ENCODE measurements around the gene DOC2B. TPM values are rescaled to one million over a fixed set of nuclear protein-coding genes. Genes with fewer than 3 reads are reported as not detected.

Gene DOC2B
- total RNA-seq, 1 donor, result not detected

GRCh38 chr17:179781-180380 lies 1.6 kb downstream of the DOC2B start:
- TF ChIP-seq CTCF (IDR thresholded peaks at IDR 0.05; ENCODE audit: insufficient read depth, low read length), result no peak
- H3K4me3 ChIP-seq (ENCODE audit: low read depth, low read length), result no peak overlapping the region
- no peak for DNase-seq (ENCODE audit: low read depth)

GRCh38 chr17:179066-179432 lies 2.4 kb downstream of the DOC2B start:
- DNase-seq (ENCODE audit: low read depth), result no peak
- TF ChIP-seq CTCF (IDR thresholded peaks at IDR 0.05; ENCODE audit: insufficient read depth, low read length), result no peak
- H3K4me3 ChIP-seq (ENCODE audit: low read depth, low read length), result no peak overlapping the region

GRCh38 chr17:178292-179065 lies 3.0 kb downstream of the DOC2B start:
- H3K4me3 ChIP-seq (ENCODE audit: low read depth, low read length), result no peak overlapping the region
- TF ChIP-seq CTCF (IDR thresholded peaks at IDR 0.05; ENCODE audit: insufficient read depth, low read length), result no peak
- no peak for DNase-seq (ENCODE audit: low read depth)

- no peak overlapping the region for H3K4me3 ChIP-seq (ENCODE audit: low read depth, low read length)
- no peak for TF ChIP-seq CTCF (IDR thresholded peaks at IDR 0.05; ENCODE audit: insufficient read depth, low read length)
- DNase-seq (ENCODE audit: low read depth), result no peak
Observed at GRCh38 chr17:177762-178161, 3.7 kb downstream of the DOC2B start.

GRCh38 chr17:177155-177554 lies 4.3 kb downstream of the DOC2B start:
- no peak for TF ChIP-seq CTCF (IDR thresholded peaks at IDR 0.05; ENCODE audit: insufficient read depth, low read length)
- no peak overlapping the region for H3K4me3 ChIP-seq (ENCODE audit: low read depth, low read length)
- DNase-seq (ENCODE audit: low read depth), result no peak

- no peak for TF ChIP-seq CTCF (IDR thresholded peaks at IDR 0.05; ENCODE audit: insufficient read depth, low read length)
- no peak for DNase-seq (ENCODE audit: low read depth)
- H3K4me3 ChIP-seq (ENCODE audit: low read depth, low read length), result no peak overlapping the region
Observed at GRCh38 chr17:173166-173911, 8.1 kb downstream of the DOC2B start.

Measured in fibroblast of the aortic adventitia (primary cell).